Measurements from ENCODE around the gene ZNF2.
"Not testable (repeated sequence)": the region's sequence is repeated elsewhere in the genome, so short reads cannot be mapped to it uniquely, and the experiment has no call there.

Gene ZNF2

DNA sequence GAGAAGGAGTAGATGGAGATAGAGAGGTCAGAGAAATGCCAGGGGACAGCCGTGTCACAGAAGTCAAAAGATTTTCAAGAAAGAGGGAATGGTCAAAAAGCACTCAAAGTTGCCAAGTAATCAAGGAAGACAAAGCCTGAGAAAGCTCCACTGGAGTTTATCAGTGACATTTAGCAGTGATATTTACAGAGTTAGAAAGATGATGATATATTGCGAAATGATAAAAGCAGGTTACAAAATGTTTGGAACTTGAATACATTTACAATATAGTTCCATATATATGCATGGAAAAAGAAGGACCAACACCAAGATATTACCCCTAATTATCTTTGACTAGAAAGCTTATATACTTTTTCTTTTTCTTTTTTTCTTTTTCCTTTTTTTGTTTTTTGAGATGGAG is 20.4 kb downstream of the ZNF2 start:
- ChIA-PET CTCF (interaction anchor here (1.0 kb wide), 1 partner anchor 90 kb away, joined by 4 read pairs; no protein-coding TSS in a partner anchor), POLR2A (ENCODE audit: low non-redundant PET) (interaction anchor here (0.6 kb wide), 1 partner anchor 10 kb away, joined by 3 read pairs; no protein-coding TSS in a partner anchor)
- TF ChIP-seq, protein P1, sequence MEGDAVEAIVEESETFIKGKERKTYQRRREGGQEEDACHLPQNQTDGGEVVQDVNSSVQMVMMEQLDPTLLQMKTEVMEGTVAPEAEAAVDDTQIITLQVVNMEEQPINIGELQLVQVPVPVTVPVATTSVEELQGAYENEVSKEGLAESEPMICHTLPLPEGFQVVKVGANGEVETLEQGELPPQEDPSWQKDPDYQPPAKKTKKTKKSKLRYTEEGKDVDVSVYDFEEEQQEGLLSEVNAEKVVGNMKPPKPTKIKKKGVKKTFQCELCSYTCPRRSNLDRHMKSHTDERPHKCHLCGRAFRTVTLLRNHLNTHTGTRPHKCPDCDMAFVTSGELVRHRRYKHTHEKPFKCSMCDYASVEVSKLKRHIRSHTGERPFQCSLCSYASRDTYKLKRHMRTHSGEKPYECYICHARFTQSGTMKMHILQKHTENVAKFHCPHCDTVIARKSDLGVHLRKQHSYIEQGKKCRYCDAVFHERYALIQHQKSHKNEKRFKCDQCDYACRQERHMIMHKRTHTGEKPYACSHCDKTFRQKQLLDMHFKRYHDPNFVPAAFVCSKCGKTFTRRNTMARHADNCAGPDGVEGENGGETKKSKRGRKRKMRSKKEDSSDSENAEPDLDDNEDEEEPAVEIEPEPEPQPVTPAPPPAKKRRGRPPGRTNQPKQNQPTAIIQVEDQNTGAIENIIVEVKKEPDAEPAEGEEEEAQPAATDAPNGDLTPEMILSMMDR (conservative IDR thresholded peaks at IDR 0.05; ENCODE audit: low read depth), result no peak
- H3K27ac ChIP-seq, result no peak overlapping the region
- no peak for DNase-seq (ENCODE audit: low spot score)

DNA sequence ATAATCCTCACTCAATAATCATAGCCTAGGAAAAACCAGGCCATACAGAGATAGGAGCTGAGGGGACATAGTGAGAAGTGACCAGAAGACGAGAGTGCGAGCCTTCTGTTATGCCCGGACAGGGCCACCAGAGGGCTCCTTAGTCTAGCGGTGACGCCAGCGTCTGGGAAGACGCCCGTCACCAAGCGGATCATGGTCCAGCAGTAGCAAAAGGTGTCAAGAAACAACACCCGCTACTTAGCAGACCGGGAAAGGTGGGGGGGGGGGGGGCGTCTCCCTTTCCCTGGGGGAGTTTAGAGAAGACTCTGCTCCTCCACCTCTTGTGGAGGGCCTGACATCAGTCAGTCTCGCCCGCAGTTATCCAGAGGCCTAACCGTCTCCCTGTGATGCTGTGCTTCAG is 27.3 kb downstream of the ZNF2 start:
- DNase-seq (ENCODE audit: low spot score); H3K27ac ChIP-seq; POLR2A ChIA-PET (ENCODE audit: low non-redundant PET): not testable (repeated sequence)
- TF ChIP-seq, protein P1 (conservative IDR thresholded peaks at IDR 0.05; ENCODE audit: low read depth), result peak; percentile 66
- CTCF ChIA-PET, result interaction anchor here (0.7 kb wide), 1 partner anchor 15 kb away, joined by 4 read pairs; no protein-coding TSS in a partner anchor

DNA sequence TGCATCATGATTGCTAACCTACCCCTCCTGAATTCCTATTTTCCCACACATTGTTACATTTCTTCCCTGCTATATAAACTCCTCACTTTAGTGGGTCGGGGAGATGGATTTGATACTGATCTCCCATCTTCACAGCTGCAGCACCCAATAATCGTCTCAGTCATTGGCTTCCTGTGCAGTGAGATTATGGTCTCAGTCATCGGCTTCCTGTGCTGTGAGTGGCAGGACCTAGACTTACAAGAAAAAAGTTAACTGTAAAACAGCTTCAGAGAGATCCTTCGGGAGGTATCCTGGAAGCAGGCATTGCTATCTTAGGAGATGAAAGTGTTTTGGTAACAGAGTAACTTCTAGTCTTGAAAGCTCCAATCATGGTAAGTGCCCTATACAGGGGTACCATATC is 38.3 kb downstream of the ZNF2 start:
- no peak overlapping the region for H3K27ac ChIP-seq
- POLR2A ChIA-PET (ENCODE audit: low non-redundant PET), result no interaction called here
- CTCF ChIA-PET, result interaction anchor here (0.6 kb wide), 1 partner anchor 542 kb away, joined by 3 read pairs; no protein-coding TSS in a partner anchor
- DNase-seq (ENCODE audit: low spot score), result no peak
- TF ChIP-seq, protein P1 (conservative IDR thresholded peaks at IDR 0.05; ENCODE audit: low read depth), result no peak

DNA sequence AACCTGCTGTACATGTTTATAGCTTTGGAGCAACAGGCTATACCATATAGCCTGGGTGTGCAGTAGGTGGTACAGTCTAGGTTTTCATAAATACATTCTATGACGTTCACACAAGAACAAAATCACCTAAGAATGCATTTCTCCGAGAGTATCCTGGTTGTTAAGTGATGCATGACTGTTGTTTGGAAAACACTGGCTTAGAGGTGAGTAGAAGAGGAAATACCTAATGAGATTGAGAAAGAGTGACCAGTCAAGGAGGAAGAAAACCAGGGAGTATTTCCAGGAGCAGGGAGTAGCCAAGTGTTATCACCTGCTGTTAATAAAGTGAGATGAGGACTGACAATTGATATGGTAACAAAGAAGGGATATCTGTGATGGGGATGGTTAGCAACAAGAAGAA is 38.8 kb downstream of the ZNF2 start:
- no peak overlapping the region for H3K27ac ChIP-seq
- no peak for DNase-seq (ENCODE audit: low spot score)
- TF ChIP-seq, protein P1 (conservative IDR thresholded peaks at IDR 0.05; ENCODE audit: low read depth), result no peak
- ChIA-PET POLR2A (ENCODE audit: low non-redundant PET) (no interaction called here), CTCF (no interaction called here)

DNA sequence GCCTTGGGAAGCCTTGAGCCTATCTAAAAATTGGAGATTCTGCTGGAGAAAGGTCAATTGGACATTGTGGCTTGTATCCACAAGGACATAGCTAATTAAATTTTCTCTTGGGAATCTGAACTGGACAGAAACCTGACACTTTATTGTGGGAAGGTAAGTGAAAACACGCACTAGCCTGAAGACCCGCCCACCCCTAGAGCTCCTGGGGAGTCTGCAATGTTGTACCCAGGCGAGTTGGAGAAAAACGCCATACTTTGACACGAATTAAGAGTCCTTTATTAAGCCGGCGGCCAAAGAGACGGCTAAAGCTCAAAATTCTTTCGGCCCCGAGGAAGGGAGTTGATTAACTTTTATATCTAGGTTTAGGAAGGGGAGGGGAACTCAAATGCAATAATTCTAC is 40.5 kb downstream of the ZNF2 start:
- POLR2A ChIA-PET (ENCODE audit: low non-redundant PET), result no interaction called here
- H3K27ac ChIP-seq, result no peak overlapping the region

DNA sequence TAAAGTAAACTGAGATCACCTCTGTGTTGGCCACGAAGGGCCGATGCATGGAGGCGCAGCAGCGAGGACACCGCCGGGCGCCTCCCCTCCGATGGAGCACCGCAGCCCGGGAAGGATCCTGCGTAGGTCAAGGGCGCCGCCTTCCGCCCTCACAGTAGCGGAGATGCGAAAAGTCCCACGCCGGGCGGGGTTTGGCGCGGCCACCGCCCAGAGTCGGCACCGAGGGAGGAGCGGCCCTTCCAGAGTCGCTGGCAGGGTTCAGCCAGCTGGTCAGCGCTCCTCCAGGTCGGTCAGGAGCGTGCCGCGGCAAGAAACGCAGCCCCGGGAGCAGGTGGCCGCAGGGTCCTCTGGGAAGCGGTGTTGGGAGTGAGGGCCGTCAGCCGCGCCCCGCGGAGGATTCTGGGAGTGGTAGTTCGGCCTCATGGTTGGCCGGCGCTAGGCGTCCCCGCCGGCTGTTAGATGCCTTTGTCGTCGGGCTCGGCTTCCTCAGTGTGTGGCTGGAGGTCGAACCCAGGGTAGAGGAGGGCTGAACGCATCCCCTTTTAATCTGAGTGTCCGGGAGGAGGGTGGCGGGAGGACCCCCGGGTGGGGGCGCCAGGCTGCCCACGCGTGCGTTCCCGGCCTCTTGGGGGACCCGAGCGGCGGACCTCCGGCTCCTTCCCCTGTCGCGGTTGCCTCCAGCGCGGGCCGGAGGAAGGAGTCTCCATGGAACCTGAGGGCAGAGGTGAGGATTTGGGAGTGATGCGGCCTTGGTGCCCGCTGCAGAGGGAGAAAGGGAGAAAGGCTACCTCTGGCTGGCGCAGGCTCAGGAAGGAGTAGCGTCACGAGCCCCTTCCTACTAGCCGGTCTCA is 41.7 kb downstream of the ZNF2 start, which contains the start of gene ZNF892:
TSS of gene ZNF892 (plus strand) at position 411 of the 851 bp plus-strand sequence. CDS start at position 706, 295 bp downstream.
- peak within 1 kb of the TSS; percentile 83 for H3K27ac ChIP-seq
- POLR2A ChIA-PET (ENCODE audit: low non-redundant PET), result no interaction called here
- CTCF ChIA-PET, result interaction anchor here (0.6 to 0.8 kb wide), 2 partner anchors 22 to 133 kb away, joined by 3 to 4 read pairs; no protein-coding TSS in a partner anchor
- peak; percentile 97 for DNase-seq (ENCODE audit: low spot score)
- TF ChIP-seq, protein P1 (conservative IDR thresholded peaks at IDR 0.05; ENCODE audit: low read depth), result peak; percentile 82

More for the DNA sequence above, 40.5 kb downstream of the ZNF2 start:
- DNase-seq (ENCODE audit: low spot score), result no peak
- TF ChIP-seq, protein P1 (conservative IDR thresholded peaks at IDR 0.05; ENCODE audit: low read depth), result no peak
- CTCF ChIA-PET, result interaction anchor here (0.6 to 0.7 kb wide), 2 partner anchors 49 to 126 kb away, joined by 3 read pairs; no protein-coding TSS in a partner anchor

Measured in RWPE1 (cell line).